Pons (tissue), 1 donor: ENCODE measurements around the gene LCA5L.

Experiments
- DNase-seq: peaks from one replicate; pipeline ENCODE4 v3.0.0-alpha.2; 2016; ENCODE audit warnings: low spot score

Gene LCA5L

GRCh38 chr21:39445321-39446269 lies at the start of gene LCA5L:
TSS of gene LCA5L (minus strand) at chr21:39445778. CDS start at chr21:39428493, 17,285 bp downstream.
- DNase-seq, result peak; percentile 86

GRCh38 chr21:39489380-39489924 lies 43.9 kb upstream of the LCA5L start:
- DNase-seq, result no peak

GRCh38 chr21:39484711-39485276 lies 39.2 kb upstream of the LCA5L start:
- no peak for DNase-seq

- no peak for DNase-seq
Measured at GRCh38 chr21:39483917-39484316, 38.3 kb upstream of the LCA5L start.

- DNase-seq, result no peak
Measured at GRCh38 chr21:39481886-39482285, 36.3 kb upstream of the LCA5L start.

GRCh38 chr21:39480271-39480670 lies 34.7 kb upstream of the LCA5L start:
- peak; percentile 8 for DNase-seq

GRCh38 chr21:39479814-39480182 lies 34.2 kb upstream of the LCA5L start:
- DNase-seq, result no peak

GRCh38 chr21:39479164-39479813 lies 33.7 kb upstream of the LCA5L start:
- peak; percentile 15 for DNase-seq

- no peak for DNase-seq
Measured at GRCh38 chr21:39474611-39475010, 29.0 kb upstream of the LCA5L start.

GRCh38 chr21:39472786-39473185 lies 27.2 kb upstream of the LCA5L start:
- no peak for DNase-seq

- DNase-seq, result no peak
Measured at GRCh38 chr21:39471598-39471997, 26.0 kb upstream of the LCA5L start.

- no peak for DNase-seq
Measured at GRCh38 chr21:39468559-39468958, 23.0 kb upstream of the LCA5L start.

GRCh38 chr21:39467746-39468145 lies 22.2 kb upstream of the LCA5L start:
- no peak for DNase-seq

- no peak for DNase-seq
Measured at GRCh38 chr21:39466584-39466983, 21.0 kb upstream of the LCA5L start.

- no peak for DNase-seq
Measured at GRCh38 chr21:39463308-39463707, 17.7 kb upstream of the LCA5L start.

GRCh38 chr21:39461419-39461818 lies 15.8 kb upstream of the LCA5L start:
- DNase-seq, result no peak

- DNase-seq, result no peak
Measured at GRCh38 chr21:39456665-39457064, 11.1 kb upstream of the LCA5L start.

GRCh38 chr21:39454949-39455668 lies 9.5 kb upstream of the LCA5L start:
- peak; percentile 65 for DNase-seq

GRCh38 chr21:39453571-39454179 lies 8.1 kb upstream of the LCA5L start:
- peak; percentile 42 for DNase-seq

GRCh38 chr21:39452970-39453342 lies 7.4 kb upstream of the LCA5L start:
- peak; percentile 85 for DNase-seq

GRCh38 chr21:39452207-39452969 lies 6.8 kb upstream of the LCA5L start:
- DNase-seq, result peak; percentile 93
